RKO (cell line): Measurements from ENCODE around the gene SRRM4.
"Not testable (repeated sequence)": the region's sequence is repeated elsewhere in the genome, so short reads cannot be mapped to it uniquely, and the experiment has no call there.

ENCODE experiments used
- DNase-seq: peaks from one replicate; pipeline ENCODE4 v3.0.0-alpha.2; 2016; ENCODE audit warnings: low spot score

Gene SRRM4

GRCh38 chr12:118981285-118982211 is at the start of gene SRRM4:
TSS of gene SRRM4 (plus strand) at chr12:118981541. CDS start at chr12:118981883, 342 bp downstream.
- DNase-seq, result no peak

GRCh38 chr12:118946256-118946655 is 35.1 kb upstream of the SRRM4 start:
- DNase-seq, result no peak

- DNase-seq, result no peak
Measured at GRCh38 chr12:118958520-118958919, 22.8 kb upstream of the SRRM4 start.

- DNase-seq, result no peak
Measured at GRCh38 chr12:118959348-118959747, 22.0 kb upstream of the SRRM4 start.

GRCh38 chr12:118959985-118960560 is 21.3 kb upstream of the SRRM4 start:
- no peak for DNase-seq

GRCh38 chr12:118960865-118961264 is 20.5 kb upstream of the SRRM4 start:
- DNase-seq, result no peak

GRCh38 chr12:118964988-118965387 is 16.4 kb upstream of the SRRM4 start:
- no peak for DNase-seq

- DNase-seq, result no peak
Measured at GRCh38 chr12:118970856-118971255, 10.5 kb upstream of the SRRM4 start.

- no peak for DNase-seq
Measured at GRCh38 chr12:118972982-118973381, 8.4 kb upstream of the SRRM4 start.

- no peak for DNase-seq
Measured at GRCh38 chr12:118979763-118980406, 1.5 kb upstream of the SRRM4 start.

- no peak for DNase-seq
Measured at GRCh38 chr12:118980407-118981014, 830 bp upstream of the SRRM4 start.

- no peak for DNase-seq
Measured at GRCh38 chr12:118982302-118982701, 961 bp downstream of the SRRM4 start.

GRCh38 chr12:118982984-118983761 is 1.8 kb downstream of the SRRM4 start:
- no peak for DNase-seq

GRCh38 chr12:118984161-118984943 is 3.0 kb downstream of the SRRM4 start:
- DNase-seq, result no peak

- no peak for DNase-seq
Measured at GRCh38 chr12:118986050-118986449, 4.7 kb downstream of the SRRM4 start.

- DNase-seq, result no peak
Measured at GRCh38 chr12:118999107-118999506, 17.8 kb downstream of the SRRM4 start.

- DNase-seq, result no peak
Measured at GRCh38 chr12:119005085-119005484, 23.7 kb downstream of the SRRM4 start.

GRCh38 chr12:119005913-119006312 is 24.6 kb downstream of the SRRM4 start:
- no peak for DNase-seq

- DNase-seq, result no peak
Measured at GRCh38 chr12:119006746-119007145, 25.4 kb downstream of the SRRM4 start.

GRCh38 chr12:119008273-119008672 is 26.9 kb downstream of the SRRM4 start:
- DNase-seq, result not testable (repeated sequence)

- no peak for DNase-seq
Measured at GRCh38 chr12:119008691-119009221, 27.4 kb downstream of the SRRM4 start.
